Effector memory CD8-positive, alpha-beta T cell (primary cell): ENCODE data around the gene IL9.

Experiments used
- ATAC-seq: fragments of 150-1000 bp; cut with Tn5 transposase; replicated peaks from 2 replicates; pipeline ENCODE4 v1.10.0; 2021; ENCODE audit warnings: mild to moderate bottlenecking, moderate library complexity
- DNase-seq, 3 experiments: peaks; one replicate each; pipeline ENCODE4 v3.0.0; 2021
- H3K27ac Mint-ChIP-seq, 2 donors: one replicate each; pipeline ENCODE4 v1.8.0; 2022; ENCODE audit warnings: mild to moderate bottlenecking in 2 of 2, mixed read lengths in 2 of 2, moderate library complexity in 2 of 2
- H3K27me3 Mint-ChIP-seq, 2 donors: one replicate each; pipeline ENCODE4 v1.8.0; 2022; ENCODE audit warnings: mixed read lengths in 2 of 2
- H3K36me3 Mint-ChIP-seq: one replicate; pipeline ENCODE4 v1.8.0; 2022; ENCODE audit warnings: mild to moderate bottlenecking, moderate library complexity, mixed read lengths; ENCODE audit not compliant: insufficient read depth
- H3K4me1 Mint-ChIP-seq, 2 donors: one replicate each; pipeline ENCODE4 v1.8.0; 2022; ENCODE audit warnings: low read depth in 2 of 2, mixed read lengths in 2 of 2
- H3K4me3 Mint-ChIP-seq, 2 donors: one replicate each; pipeline ENCODE4 v1.8.0; 2022; ENCODE audit warnings: mild to moderate bottlenecking in 2 of 2, mixed read lengths in 2 of 2, moderate library complexity in 2 of 2
- H3K9me3 Mint-ChIP-seq, 2 donors: one replicate each; pipeline ENCODE4 v1.8.0; 2022; ENCODE audit warnings: mixed read lengths in 2 of 2
- total RNA-seq, 9 experiments: gene quantifications; one replicate each; lab custom pipeline; 2026; lab: John Stamatoyannopoulos, UW

The IL9 gene
- total RNA-seq = 0 to 677 (median 2.0) reads per million in 9 experiments

DNA sequence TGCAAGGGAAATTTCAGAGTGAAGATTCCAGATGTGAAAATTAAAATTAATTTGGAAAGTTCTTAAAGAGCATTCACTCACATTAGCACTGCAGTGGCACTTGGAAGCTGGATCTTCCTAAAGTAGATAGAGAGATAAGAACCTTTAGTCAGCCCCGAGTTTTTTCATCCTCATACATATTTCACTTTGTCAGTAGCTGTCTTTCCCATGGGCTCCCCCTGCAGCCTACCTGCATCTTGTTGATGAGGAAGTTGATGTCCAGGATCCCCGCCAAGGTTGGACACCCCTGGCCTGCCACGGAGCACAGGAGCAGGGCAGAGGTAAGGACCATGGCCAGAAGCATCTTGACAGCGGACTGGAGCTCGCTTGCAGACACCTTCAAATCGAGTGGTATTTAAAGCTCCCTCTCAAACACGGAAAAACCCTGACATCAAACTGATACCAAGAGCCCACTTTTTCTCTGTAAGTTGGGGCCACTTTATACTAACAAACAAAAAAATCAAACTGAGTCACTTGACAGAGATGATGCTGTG, at the start of gene IL9:
IL9 (minus strand) TSS at position 368 of the 533 bp plus-strand sequence; CDS start at position 343, 25 bp downstream.
- no peak for DNase-seq
- no peak within 1 kb of the TSS for H3K27ac Mint-ChIP-seq
- peaks cover 48 to 71% of the 10 kb centered on the region in 2 donors for H3K27me3 Mint-ChIP-seq
- H3K4me3 Mint-ChIP-seq = no peak within 1 kb of the TSS
- ATAC-seq = no peak
- no peaks in the 10 kb centered on the region for H3K9me3 Mint-ChIP-seq
- H3K36me3 Mint-ChIP-seq = no peaks in the 10 kb centered on the region
- H3K4me1 Mint-ChIP-seq = peaks cover 3 to 4% of the 10 kb centered on the region in 2 donors

DNA sequence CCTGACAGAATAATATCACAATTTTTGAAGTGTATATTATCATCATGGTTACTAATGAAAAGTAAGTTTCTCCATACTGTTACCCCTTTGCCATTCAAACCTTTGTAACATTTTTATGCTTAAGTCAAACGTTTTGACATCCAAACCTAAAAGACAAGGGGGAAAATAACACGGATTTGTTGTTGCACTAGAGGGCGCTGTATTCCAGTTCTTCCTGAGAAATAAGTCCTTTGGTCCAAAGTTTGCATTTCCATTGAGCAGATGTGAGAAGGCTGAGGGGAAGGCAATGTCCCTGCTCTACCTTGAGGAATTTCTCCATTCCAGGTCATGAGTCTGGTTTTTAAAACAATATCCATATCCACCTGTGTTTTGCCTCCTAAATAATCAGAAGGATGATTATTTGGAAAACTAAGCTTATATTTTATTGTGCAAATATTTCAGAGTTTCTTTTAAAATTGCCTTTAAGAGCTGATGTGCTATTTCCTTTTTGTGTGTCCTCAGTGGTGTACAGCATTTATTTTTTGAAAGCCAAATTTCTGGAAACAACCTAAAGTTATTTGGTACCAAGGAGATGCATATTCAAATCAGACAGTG, 49.4 kb upstream of the IL9 start:
- peak; percentile 41 for ATAC-seq
- peak; percentile 24 to 49 (median 33) for DNase-seq
- Mint-ChIP-seq H3K4me3 (no peak overlapping the region), H3K27ac (no peak overlapping the region), H3K4me1 (no peaks in the 10 kb centered on the region), H3K9me3 (no peaks in the 10 kb centered on the region), H3K27me3 (peaks cover 28 to 39% of the 10 kb centered on the region in 2 donors), H3K36me3 (no peaks in the 10 kb centered on the region)

DNA sequence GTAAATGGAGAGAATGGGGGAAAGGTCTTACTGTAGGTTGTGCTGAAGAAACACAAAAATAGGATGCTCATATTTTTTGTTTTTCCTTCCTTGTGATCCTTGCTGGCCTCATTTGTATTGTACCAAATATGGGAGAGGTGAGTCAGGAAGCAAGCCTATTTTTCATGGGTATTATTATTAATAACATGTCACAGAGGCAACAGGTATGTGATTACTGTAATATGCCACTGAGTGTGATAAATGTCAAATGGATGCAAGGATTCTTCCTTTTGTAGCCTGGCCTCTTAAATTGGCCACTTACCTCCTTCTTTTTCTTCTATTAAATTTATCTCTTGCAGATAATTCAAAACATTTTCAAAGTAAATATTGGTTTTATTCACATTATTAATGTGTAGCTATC, 48.9 kb upstream of the IL9 start:
- Mint-ChIP-seq H3K9me3 (no peaks in the 10 kb centered on the region), H3K27ac (no peak overlapping the region), H3K4me3 (no peak overlapping the region), H3K4me1 (no peaks in the 10 kb centered on the region), H3K27me3 (peaks cover 25 to 35% of the 10 kb centered on the region in 2 donors), H3K36me3 (no peaks in the 10 kb centered on the region)
- ATAC-seq (no peak), DNase-seq (no peak)

DNA sequence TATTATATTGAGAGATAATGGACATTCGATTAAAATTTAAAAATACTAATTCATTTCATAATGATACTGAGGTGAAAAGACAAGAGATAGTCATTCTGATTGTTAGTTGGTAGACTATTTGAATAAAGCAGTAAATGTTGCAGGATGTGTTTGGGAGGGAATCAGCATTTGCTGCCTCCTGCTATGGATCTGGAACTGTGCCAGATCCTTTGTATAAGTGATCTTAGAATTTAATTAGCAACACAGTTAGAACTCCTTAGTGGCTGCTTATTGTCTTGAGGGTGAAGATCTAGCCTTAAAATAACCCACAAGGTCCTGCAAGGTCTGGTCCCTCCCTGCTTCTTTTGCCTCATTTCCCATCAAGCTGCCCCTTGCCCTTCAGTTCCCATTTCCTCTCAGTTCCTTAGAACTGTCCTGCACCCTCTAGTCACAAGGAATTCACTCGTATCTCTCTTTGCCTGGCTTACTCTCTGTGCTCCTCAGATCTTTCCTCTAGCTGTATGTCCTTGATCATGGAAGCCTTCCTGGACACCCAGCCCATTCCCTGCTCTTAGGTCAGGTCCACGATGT, 46.6 kb upstream of the IL9 start:
- H3K4me3 Mint-ChIP-seq = no peak overlapping the region
- no peaks in the 10 kb centered on the region for H3K36me3 Mint-ChIP-seq
- ATAC-seq (no peak), DNase-seq (no peak)
- no peak overlapping the region for H3K27ac Mint-ChIP-seq
- H3K4me1 Mint-ChIP-seq = no peaks in the 10 kb centered on the region
- H3K27me3 Mint-ChIP-seq = peaks cover 33 to 46% of the 10 kb centered on the region in 2 donors
- H3K9me3 Mint-ChIP-seq = no peaks in the 10 kb centered on the region

DNA sequence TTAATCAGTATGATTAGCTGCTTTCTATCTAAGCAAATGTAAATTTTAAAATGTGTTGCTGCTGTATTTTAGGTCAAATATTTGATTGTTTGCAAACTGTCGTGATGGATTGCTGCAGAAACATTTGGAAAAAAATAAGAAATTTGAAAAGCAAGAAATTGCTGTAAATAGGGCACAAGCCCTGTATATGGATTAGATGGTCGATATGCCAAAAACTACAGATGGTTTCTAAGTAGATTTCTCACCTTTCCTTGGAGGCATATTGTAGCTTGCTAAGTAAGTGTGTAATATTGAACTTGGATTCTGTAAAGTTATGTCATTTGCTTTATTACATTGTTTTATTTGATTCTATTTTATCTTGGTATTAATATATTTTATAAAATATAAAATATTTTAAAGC, 46.1 kb upstream of the IL9 start:
- DNase-seq (no peak), ATAC-seq (no peak)
- no peak overlapping the region for H3K27ac Mint-ChIP-seq
- no peaks in the 10 kb centered on the region for H3K9me3 Mint-ChIP-seq
- no peak overlapping the region for H3K4me3 Mint-ChIP-seq
- H3K36me3 Mint-ChIP-seq = no peaks in the 10 kb centered on the region
- no peaks in the 10 kb centered on the region for H3K4me1 Mint-ChIP-seq
- peaks cover 33 to 46% of the 10 kb centered on the region in 2 donors for H3K27me3 Mint-ChIP-seq

DNA sequence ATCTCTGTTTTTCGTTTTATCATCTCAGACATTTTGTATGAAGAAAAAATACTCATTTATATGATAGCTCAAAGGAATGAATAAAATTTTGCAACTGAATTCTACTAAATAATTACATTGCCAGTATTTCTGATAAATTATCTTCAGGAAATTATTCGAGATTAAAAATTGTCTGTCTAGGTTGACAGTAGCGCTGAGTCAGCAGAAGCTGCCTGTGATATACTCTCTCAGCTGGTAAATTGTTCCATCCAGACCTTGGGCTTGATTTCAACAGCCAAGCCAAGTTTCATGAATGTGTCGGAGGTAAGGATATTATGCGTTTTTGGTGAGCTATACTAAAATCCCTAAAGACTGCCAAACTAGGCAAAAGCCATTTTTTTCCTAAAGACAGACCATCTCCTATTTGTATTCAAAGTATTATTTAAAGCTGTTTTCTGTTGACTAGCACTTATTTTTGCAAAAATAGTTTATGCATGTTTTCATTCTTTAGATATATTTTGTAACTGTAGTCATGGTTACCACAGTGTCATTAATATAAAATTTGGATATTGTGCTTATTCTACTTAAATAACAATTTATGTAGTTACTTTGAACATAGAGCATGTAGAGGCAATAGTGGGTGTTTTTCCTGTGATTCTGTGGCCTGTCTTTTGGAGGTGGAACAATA, 41.7 kb upstream of the IL9 start:
- ATAC-seq = no peak
- H3K36me3 Mint-ChIP-seq = no peaks in the 10 kb centered on the region
- no peak overlapping the region for H3K27ac Mint-ChIP-seq
- H3K27me3 Mint-ChIP-seq = peaks cover 28 to 29% of the 10 kb centered on the region in 2 donors
- no peak for DNase-seq
- H3K9me3 Mint-ChIP-seq = no peaks in the 10 kb centered on the region
- no peaks in the 10 kb centered on the region for H3K4me1 Mint-ChIP-seq
- no peak overlapping the region for H3K4me3 Mint-ChIP-seq

DNA sequence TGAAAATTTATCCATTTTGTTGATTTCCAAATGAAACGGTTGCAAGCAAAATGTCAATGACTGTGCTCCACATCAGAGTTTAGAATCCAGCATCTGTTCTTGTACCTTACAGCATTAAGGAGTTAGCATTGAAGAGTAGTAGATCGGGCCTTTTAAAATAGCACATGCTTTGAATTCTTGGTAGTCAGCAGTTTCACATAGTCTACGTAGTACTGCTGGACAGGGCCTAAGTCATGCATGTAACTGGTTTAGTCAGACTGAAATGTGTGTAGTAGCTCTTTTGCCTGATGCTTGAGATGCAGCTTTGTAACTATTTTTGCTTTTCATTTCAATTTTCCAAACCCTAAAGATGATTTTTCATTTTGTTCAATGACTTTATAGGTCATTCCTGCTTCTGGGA, 39.3 kb upstream of the IL9 start:
- peaks cover 0 to 3% of the 10 kb centered on the region in 2 donors for H3K4me1 Mint-ChIP-seq
- peaks cover 37 to 41% of the 10 kb centered on the region in 2 donors for H3K27me3 Mint-ChIP-seq
- no peak overlapping the region for H3K27ac Mint-ChIP-seq
- ATAC-seq (no peak), DNase-seq (no peak)
- no peak overlapping the region for H3K4me3 Mint-ChIP-seq
- no peaks in the 10 kb centered on the region for H3K9me3 Mint-ChIP-seq
- no peaks in the 10 kb centered on the region for H3K36me3 Mint-ChIP-seq

DNA sequence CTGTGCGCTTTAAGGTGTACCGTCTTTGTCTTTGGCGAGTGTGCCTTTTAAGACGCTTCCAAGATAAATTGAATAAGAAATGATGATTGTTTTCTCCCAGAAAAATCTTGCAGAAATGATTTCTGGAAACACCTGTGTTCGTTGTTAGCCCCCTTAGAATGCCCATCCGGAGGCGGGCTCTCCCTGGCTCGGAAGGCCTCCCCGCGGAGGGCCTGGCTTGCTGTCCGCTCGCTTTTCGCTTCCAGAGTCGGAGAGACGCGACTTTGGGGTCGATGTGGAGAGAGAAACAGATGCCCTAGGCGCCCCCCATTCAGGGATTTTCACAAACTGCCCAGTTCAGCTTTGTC, 35.3 kb upstream of the IL9 start:
- ATAC-seq (no peak), DNase-seq (no peak)
- peaks cover 0 to 3% of the 10 kb centered on the region in 2 donors for H3K4me1 Mint-ChIP-seq
- H3K9me3 Mint-ChIP-seq = no peaks in the 10 kb centered on the region
- H3K4me3 Mint-ChIP-seq = peak overlapping the region; percentile 48 to 53
- no peaks in the 10 kb centered on the region for H3K36me3 Mint-ChIP-seq
- peaks cover 50 to 64% of the 10 kb centered on the region in 2 donors for H3K27me3 Mint-ChIP-seq
- H3K27ac Mint-ChIP-seq = no peak overlapping the region

DNA sequence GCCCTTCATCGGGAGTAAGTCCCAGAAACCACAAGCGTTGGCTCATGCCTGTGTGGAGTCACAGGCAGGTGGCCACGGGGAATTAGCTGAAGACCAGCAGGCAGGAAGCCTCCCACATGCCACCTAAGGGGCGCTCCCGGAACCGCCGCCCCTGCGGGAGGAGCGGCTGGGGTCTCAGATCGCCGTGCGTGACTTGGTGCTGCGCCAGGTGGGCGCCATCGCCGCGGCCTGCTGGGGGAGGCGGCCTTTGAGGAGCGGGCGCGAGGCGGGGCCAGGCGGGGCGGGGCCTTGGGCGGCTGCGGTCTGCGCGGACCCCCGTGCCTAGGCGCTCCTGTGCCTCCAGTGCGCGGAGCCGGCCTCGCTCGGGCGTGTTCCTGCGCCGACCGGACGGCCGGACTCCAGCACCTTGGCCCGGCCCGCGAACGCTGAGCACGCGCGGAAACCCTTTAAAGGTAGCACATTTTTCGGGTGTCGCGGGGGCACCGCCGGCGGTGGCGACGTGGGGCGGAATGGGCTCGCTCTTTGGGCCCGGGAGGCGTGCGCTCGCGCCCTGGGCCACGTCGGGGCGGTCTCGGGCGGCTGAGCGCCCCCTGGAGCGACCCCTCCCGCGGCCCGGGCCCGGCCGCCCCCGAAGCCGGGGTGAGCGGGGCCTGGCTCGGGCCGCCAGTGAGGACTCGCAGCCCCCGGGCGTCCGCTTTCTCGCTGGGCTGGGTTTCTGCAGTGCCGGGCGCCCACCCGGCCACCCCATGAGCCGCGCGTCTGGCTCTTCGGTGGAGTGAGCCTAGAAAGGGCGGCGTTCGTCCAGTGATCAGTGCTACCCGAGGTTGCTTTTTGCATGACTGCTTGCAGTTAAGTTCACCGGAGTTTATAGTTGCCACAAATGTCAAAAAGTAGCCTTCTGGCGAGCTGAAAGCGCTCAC, 34.6 kb upstream of the IL9 start:
- peaks cover 0 to 3% of the 10 kb centered on the region in 2 donors for H3K4me1 Mint-ChIP-seq
- DNase-seq (no peak), ATAC-seq (no peak)
- H3K27ac Mint-ChIP-seq = no peak overlapping the region
- no peaks in the 10 kb centered on the region for H3K9me3 Mint-ChIP-seq
- H3K4me3 Mint-ChIP-seq = peak overlapping the region; percentile 48 to 53
- H3K27me3 Mint-ChIP-seq = peaks cover 53 to 68% of the 10 kb centered on the region in 2 donors
- H3K36me3 Mint-ChIP-seq = no peaks in the 10 kb centered on the region

DNA sequence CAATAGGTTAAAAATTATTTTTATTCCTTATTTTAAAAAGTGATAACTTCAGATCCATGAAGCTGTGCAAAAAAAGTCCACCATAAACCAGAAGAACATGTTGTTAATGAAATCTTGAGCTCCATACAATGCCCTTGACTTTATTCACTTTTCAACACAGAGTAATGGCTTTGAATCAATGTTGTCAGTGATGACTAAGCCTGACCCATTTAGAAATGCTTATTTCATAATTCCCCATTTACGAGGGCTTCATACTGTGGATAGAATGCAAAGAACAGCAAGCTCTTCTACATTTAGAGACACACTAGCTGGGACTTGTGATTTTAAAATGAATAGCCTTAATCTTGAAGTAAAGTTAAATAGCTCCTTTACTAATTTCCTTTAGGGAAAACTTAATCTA, 25.7 kb upstream of the IL9 start:
- Mint-ChIP-seq H3K4me1 (peaks cover 4 to 12% of the 10 kb centered on the region in 2 donors), H3K9me3 (peaks cover 1 to 14% of the 10 kb centered on the region in 2 donors), H3K27me3 (peaks cover 52 to 71% of the 10 kb centered on the region in 2 donors), H3K36me3 (no peaks in the 10 kb centered on the region), H3K4me3 (no peak overlapping the region), H3K27ac (no peak overlapping the region)
- ATAC-seq (no peak), DNase-seq (no peak)

DNA sequence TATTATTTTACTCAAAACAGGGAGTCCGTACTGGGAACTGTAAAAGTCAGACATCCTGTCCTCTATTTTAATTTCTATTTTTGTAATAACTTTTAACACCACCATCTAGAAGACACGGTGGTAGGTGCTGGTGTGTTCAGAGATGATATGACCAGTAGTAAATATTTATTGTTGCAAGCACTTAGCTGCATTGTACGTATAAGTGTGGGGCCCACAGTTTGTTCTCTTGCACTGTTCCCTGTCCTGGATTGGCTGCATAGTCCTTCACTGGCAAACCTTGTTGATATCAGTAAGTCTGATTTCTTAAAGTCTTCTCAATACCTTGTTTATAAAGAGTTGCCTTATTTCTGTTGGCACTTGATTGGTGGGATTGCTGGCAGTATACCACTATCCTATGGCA, 24.6 kb upstream of the IL9 start:
- H3K9me3 Mint-ChIP-seq = peaks cover 1 to 14% of the 10 kb centered on the region in 2 donors
- H3K27ac Mint-ChIP-seq = no peak overlapping the region
- H3K4me3 Mint-ChIP-seq = no peak overlapping the region
- H3K36me3 Mint-ChIP-seq = no peaks in the 10 kb centered on the region
- ATAC-seq (no peak), DNase-seq (no peak)
- peaks cover 44 to 62% of the 10 kb centered on the region in 2 donors for H3K27me3 Mint-ChIP-seq
- peaks cover 4 to 17% of the 10 kb centered on the region in 2 donors for H3K4me1 Mint-ChIP-seq

DNA sequence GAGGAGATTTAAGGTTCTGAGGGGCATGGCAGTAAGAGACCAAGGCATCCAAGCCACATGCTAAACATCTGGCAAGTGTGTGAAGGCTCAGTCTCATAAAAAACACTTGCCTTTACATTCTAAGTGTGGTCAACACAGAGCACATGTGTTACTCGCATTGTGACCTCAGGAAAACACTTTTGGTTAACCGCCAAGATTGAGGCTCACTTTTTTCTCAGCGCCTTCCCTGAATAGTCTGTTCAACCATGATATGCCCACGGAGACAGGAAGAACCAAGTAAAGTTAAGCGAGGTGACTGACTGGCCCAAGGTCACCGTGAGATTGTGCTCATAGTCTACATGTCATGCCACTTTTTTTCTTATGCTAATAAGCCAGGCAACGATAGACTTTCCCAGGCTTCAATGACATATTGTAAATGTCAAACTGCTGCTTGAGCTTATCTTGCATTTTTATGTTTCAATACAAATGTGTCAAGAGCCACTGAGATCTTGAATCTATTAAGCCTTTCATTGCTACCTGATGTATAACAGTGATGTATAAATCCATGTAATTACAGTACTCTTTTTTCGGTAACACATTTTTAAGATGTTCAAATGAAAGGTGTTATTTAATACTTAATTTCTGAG, 21.1 kb upstream of the IL9 start:
- DNase-seq = peak in 1 of 3 experiments; percentile 20
- Mint-ChIP-seq H3K36me3 (no peaks in the 10 kb centered on the region), H3K27me3 (peaks cover 33 to 42% of the 10 kb centered on the region in 2 donors), H3K27ac (no peak overlapping the region), H3K4me1 (peaks cover 7 to 27% of the 10 kb centered on the region in 2 donors), H3K4me3 (no peak overlapping the region), H3K9me3 (peaks cover 1 to 14% of the 10 kb centered on the region in 2 donors)
- peak; percentile 70 for ATAC-seq
